GM23248 (cell line): ENCODE results near the gene SHB.

Experiments used
- EZH2 ChIP-seq: fragments of 200-600 bp; sonication (generic); IDR thresholded peaks from 2 replicates; pipeline ENCODE4 v1.6.1; 2018; ENCODE audit warnings: antibody characterized with exemption, mild to moderate bottlenecking; ENCODE audit not compliant: insufficient read depth, poor library complexity, severe bottlenecking
- EZH2phosphoT487 ChIP-seq: fragments of 200-600 bp; sonication (generic); IDR thresholded peaks from 2 replicates; pipeline ENCODE4 v1.6.1; 2018; ENCODE audit warnings: antibody characterized with exemption, moderate library complexity, mild to moderate bottlenecking, low read depth; ENCODE audit not compliant: insufficient read depth

GRCh38 chr9:38003230-38003629 lies 65.8 kb downstream of the SHB start:
- TF ChIP-seq EZH2: no peak
- TF ChIP-seq EZH2phosphoT487: no peak
